ENCODE results near the gene RADIL.

Gene RADIL

GRCh38 chr7:4763091-4763793 is 120.3 kb downstream of the RADIL start:
- no peaks in the 10 kb centered on the region for H3K27me3 Mint-ChIP-seq
- no peak for ATAC-seq
- peak overlapping the region in 1 of 2 donors; percentile 63 for H3K27ac Mint-ChIP-seq

GRCh38 chr7:4762121-4763055 is 121.1 kb downstream of the RADIL start:
- peak overlapping the region in 1 of 2 donors; percentile 63 for H3K27ac Mint-ChIP-seq
- peak; percentile 12 for ATAC-seq
- H3K4me1 Mint-ChIP-seq = peaks cover 6% of the 10 kb centered on the region
- no peak for DNase-seq
- no peak overlapping the region for H3K4me3 Mint-ChIP-seq
- no peaks in the 10 kb centered on the region for H3K27me3 Mint-ChIP-seq
- H3K9me3 Mint-ChIP-seq = no peaks in the 10 kb centered on the region

More at GRCh38 chr7:4763091-4763793, 120.3 kb downstream of the RADIL start:
- H3K4me1 Mint-ChIP-seq = peaks cover 6% of the 10 kb centered on the region
- H3K4me3 Mint-ChIP-seq = no peak overlapping the region
- DNase-seq = no peak
- H3K9me3 Mint-ChIP-seq = no peaks in the 10 kb centered on the region

- Mint-ChIP-seq H3K27me3 (no peaks in the 10 kb centered on the region), H3K4me1 (peaks cover 6% of the 10 kb centered on the region), H3K9me3 (no peaks in the 10 kb centered on the region), H3K4me3 (no peak overlapping the region), H3K27ac (no peak overlapping the region)
- ATAC-seq = no peak
- DNase-seq = no peak
Measured at GRCh38 chr7:4760952-4761351, 122.6 kb downstream of the RADIL start.

DNA sequence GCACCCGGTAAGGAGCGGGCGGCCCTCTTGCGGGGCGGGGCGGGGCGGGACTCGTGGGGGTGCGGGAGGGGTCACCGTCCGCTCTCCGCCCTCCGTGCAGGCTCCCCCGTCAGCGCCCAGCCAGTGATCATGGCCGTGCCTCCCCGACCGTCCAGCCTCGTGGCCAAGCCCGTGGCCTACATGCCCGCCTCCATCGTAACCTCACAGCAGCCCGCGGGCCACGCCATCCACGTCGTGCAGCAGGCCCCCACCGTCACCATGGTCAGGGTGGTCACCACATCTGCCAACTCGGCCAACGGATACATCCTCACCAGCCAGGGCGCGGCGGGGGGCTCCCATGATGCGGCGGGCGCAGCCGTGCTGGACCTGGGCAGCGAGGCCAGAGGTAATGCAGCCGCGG is 124.3 kb downstream of the RADIL start:
- Mint-ChIP-seq H3K9me3 (no peaks in the 10 kb centered on the region), H3K4me3 (no peak overlapping the region), H3K4me1 (no peaks in the 10 kb centered on the region), H3K27me3 (no peaks in the 10 kb centered on the region), H3K27ac (no peak overlapping the region)
- ATAC-seq (peak; percentile 45), DNase-seq (no peak)

DNA sequence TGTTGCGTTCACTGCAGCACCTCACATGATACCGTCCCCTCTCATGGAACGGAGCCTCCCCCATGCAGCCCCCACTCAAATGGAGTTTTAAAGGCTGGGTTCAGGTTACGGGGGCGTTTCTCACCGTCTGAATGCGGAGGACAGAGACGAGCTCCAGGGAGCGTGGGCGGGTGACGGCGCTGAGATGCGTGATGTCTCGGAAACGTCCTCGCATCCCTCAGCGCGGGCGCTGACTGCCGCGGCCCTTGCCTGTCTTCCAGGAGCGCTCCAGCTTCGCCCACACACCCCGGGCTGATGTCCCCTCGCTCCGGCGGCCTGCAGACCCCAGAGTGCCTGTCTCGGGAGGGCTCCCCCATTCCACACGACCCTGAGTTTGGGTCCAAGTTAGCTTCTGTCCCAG is 124.7 kb downstream of the RADIL start:
- ATAC-seq (peak; percentile 31), DNase-seq (no peak)
- peaks cover 3% of the 10 kb centered on the region for H3K4me1 Mint-ChIP-seq
- H3K27ac Mint-ChIP-seq = no peak overlapping the region
- H3K9me3 Mint-ChIP-seq = no peaks in the 10 kb centered on the region
- no peaks in the 10 kb centered on the region for H3K27me3 Mint-ChIP-seq
- H3K4me3 Mint-ChIP-seq = no peak overlapping the region

GRCh38 chr7:4758111-4758510 is 125.4 kb downstream of the RADIL start:
- no peaks in the 10 kb centered on the region for H3K27me3 Mint-ChIP-seq

GRCh38 chr7:4755045-4755444 is 128.5 kb downstream of the RADIL start:
- Mint-ChIP-seq H3K9me3 (no peaks in the 10 kb centered on the region), H3K27ac (no peak overlapping the region), H3K27me3 (no peaks in the 10 kb centered on the region), H3K4me3 (no peak overlapping the region), H3K4me1 (peaks cover 25% of the 10 kb centered on the region)
- DNase-seq (no peak), ATAC-seq (no peak)

More at GRCh38 chr7:4758111-4758510, 125.4 kb downstream of the RADIL start:
- H3K9me3 Mint-ChIP-seq = no peaks in the 10 kb centered on the region
- peaks cover 10% of the 10 kb centered on the region for H3K4me1 Mint-ChIP-seq
- no peak overlapping the region for H3K4me3 Mint-ChIP-seq
- H3K27ac Mint-ChIP-seq = no peak overlapping the region
- no peak for DNase-seq
- ATAC-seq = no peak

- no peaks in the 10 kb centered on the region for H3K27me3 Mint-ChIP-seq
- H3K9me3 Mint-ChIP-seq = no peaks in the 10 kb centered on the region
- H3K27ac Mint-ChIP-seq = no peak overlapping the region
- H3K4me3 Mint-ChIP-seq = no peak overlapping the region
- H3K4me1 Mint-ChIP-seq = peaks cover 29% of the 10 kb centered on the region
- no peak for ATAC-seq
- DNase-seq = no peak
Measured at GRCh38 chr7:4754433-4755010, 129.0 kb downstream of the RADIL start.

DNA sequence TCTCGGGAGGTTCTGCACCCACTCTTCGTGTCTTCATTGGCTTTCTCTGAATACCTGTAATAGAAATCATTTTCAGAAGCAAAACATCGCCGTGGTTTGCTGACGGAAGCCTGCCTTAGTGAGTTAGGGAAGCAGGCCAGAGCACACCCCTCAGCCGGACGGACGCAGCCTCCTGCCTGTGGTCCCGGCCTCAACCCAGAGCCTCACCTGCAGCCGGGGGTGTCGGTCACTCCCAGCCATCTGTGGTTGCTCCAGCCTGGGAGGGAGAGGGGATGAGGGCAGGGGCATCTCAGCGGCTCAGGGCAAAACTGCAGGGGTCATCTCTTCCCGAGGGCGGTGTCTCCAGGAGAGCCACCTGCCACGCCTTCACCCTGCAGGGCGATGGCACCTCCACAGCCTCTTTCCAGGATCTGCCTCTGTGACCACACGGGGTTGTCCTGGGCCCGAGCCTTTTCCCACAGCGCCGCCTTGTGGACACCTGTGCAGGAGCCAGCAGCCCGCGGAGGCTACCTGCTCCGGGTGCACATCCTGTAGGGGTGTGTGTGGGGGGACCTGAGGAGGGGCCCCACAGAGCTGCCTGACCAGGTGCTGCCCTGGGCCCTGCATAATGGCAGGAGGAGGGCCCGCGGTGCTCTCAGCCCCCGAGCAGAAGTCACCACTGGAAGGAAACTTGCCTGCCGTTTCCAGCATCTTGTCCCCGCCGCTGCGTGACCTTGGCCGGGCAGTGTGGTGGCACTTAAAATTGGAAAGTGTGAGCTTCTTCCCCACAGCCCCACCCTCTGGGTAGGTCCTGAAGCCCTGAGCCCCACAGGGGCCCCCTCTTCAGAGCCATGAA is 129.7 kb downstream of the RADIL start:
- no peaks in the 10 kb centered on the region for H3K27me3 Mint-ChIP-seq
- peak; percentile 94 for ATAC-seq
- DNase-seq = peak; percentile 78 to 80
- no peak overlapping the region for H3K27ac Mint-ChIP-seq
- H3K9me3 Mint-ChIP-seq = no peaks in the 10 kb centered on the region
- H3K4me3 Mint-ChIP-seq = no peak overlapping the region
- peaks cover 36% of the 10 kb centered on the region for H3K4me1 Mint-ChIP-seq

DNA sequence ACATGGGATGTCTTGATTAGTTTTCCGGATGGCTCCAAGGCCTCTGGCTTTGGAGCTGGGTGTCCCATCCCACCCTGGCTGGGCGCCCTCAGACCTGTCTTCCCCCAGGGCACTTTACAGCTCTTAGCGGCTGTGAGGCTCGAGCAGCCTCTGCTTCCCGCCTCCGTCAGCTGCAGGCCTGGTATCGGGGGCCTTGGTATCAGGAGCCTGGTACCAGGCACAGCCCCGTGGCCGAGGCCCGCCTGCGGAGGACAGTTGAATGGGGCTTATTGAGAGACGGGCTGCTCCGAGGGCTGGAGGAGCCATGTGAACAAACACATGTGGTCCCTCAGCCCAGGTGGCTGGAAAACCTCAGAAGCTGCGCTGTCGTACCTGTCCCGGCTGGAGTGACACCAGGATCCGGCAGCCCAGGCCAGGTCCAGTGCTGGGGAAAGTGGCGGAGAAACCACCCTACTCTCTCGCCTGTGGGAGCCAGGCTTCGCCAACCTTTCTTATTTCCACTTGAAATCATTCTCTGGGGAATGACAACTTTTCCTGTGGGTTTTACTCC is 132.0 kb downstream of the RADIL start:
- DNase-seq (no peak), ATAC-seq (no peak)
- Mint-ChIP-seq H3K4me3 (no peak overlapping the region), H3K9me3 (no peaks in the 10 kb centered on the region), H3K27me3 (no peaks in the 10 kb centered on the region), H3K27ac (no peak overlapping the region), H3K4me1 (peaks cover 59% of the 10 kb centered on the region)

DNA sequence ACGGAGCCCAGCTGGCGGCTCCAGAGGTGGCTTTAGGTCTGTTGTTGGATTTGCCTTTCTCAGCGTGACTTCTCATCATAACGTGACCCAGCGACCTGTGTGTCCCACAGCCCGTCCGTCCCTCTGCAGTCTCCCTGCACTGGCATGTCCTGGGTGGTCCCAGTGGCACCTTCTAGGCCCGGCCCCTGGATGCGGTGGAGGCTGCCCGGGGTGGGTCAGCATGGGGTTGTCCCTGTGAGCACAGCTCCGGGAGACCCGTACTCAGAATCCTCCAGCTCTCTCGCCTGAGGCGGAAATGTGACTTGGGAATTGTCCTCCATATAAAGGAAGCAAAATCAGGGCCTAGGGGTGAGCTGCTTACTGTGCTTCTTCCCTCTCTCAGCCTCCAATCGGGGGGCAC is 133.7 kb downstream of the RADIL start:
- no peaks in the 10 kb centered on the region for H3K27me3 Mint-ChIP-seq
- ATAC-seq (no peak), DNase-seq (no peak)
- no peaks in the 10 kb centered on the region for H3K9me3 Mint-ChIP-seq
- H3K4me3 Mint-ChIP-seq = no peak overlapping the region
- H3K4me1 Mint-ChIP-seq = peaks cover 76% of the 10 kb centered on the region
- peak overlapping the region in 1 of 2 donors; percentile 48 for H3K27ac Mint-ChIP-seq

DNA sequence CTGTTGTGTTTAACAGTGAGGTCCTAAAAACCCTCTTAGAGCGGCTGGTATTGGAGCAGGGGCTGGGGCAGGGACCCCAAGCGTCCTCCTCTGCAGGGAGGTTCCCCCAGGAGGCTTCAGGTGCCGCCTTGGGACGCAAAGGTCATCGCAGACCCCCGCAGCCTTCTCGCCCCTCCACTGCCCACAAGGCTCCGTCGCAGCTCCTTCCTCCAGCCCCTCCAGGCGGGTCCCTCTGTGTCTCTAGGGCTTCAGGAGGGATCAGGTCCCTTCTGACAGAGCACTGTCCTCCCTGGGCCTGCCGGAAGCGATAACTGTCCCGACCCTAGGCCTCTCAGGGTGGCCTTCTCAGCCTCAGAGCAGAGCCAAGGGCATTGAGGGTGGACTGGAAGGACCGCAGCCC is 134.2 kb downstream of the RADIL start:
- H3K4me1 Mint-ChIP-seq = peaks cover 80% of the 10 kb centered on the region
- no peaks in the 10 kb centered on the region for H3K27me3 Mint-ChIP-seq
- no peak for DNase-seq
- no peak overlapping the region for H3K4me3 Mint-ChIP-seq
- peak overlapping the region in 1 of 2 donors; percentile 33 for H3K27ac Mint-ChIP-seq
- no peaks in the 10 kb centered on the region for H3K9me3 Mint-ChIP-seq
- ATAC-seq = no peak
